ENCODE results near the gene CLMP. TPM values are rescaled to one million over a fixed set of nuclear protein-coding genes. Genes with fewer than 3 reads are reported as not detected.
"Not testable (repeated sequence)": the region's sequence is repeated elsewhere in the genome, so short reads cannot be mapped to it uniquely, and the experiment has no call there.

The CLMP gene
- total and polyA plus RNA-seq, 9 of the 15 experiments (the other 6 are each of a cell fraction or from before 2014, with no cell fraction given) = 0.02 to 0.15 (median 0.03) TPM; not detected in 6

DNA sequence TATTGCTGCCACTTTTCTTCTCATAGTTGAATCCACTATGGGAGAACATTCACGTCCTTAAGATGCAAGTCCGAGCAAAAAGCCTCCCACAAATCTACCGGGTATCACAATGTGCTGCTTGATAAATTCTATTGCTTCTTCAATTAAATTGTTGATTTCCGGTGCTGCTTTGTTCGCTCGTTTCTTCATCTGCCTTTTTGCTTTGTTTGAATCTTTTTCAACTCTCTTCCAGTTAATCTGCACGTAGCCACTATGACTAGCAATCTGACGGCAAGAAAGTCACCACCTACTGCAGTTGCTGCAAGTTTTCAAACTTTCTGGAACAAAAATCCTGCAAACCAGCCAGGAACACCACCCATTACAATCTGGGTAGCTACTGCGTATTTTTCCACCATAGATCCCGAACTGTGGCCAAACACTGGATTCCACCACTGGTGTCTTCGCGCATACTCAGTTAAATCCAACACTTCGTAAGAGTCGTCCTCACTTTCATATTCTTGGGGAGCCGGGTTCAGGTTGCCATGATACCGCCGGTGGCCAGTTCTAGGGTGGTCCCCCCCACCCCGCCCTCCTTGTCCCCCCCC is 59.1 kb downstream of the CLMP start:
- no TSS peak for BruUV-seq (replicated peaks)

DNA sequence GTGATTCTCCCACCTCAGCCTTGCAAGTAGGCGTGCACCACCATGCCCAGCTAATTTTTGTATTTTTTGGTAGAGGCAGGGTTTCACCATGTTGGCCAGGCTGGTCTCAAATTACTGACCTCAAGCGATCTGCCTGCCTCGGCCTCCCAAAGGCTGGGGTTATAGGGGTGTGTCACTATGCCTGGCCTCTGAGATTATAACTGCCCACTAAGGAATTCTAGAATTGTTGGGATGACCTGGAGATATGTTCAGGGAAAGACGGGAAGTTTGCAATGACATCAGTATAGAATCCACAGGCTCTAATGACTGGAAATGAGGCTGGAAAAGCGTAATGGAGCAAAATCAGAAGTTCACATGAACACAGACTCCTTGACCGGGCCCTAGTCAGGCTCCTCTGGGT is 62.2 kb downstream of the CLMP start:
- FAIRE-seq = no peak
- BruUV-seq (replicated peaks) = no TSS peak
- peaks cover 9 to 10% of the 10 kb centered on the region in 2 experiments; a peak in 3 of 5 replicates for H3K27me3 ChIP-seq (ENCODE audit: control insufficient read depth in 2 of 2, insufficient read depth in 2 of 2, low read length in 2 of 2)

More for the DNA sequence above, 59.1 kb downstream of the CLMP start:
- intact Hi-C loops (cut with micrococcal nuclease) = no loop called here
- H3K27me3 ChIP-seq (ENCODE audit: control insufficient read depth in 2 of 2, insufficient read depth in 2 of 2, low read length in 2 of 2) = peaks cover 10 to 17% of the 10 kb centered on the region in 2 experiments; a peak in 3 of 5 replicates
- H3K4me3 ChIP-seq = no peak overlapping the region
- 13% methylated on average over 15 of the region's 18 CpGs for WGBS (ENCODE audit: insufficient coverage, low coverage, missing lambda C conversion rate)
- H3K9me1 ChIP-seq (ENCODE audit: control insufficient read depth, insufficient read depth, low read length) = no peaks in the 10 kb centered on the region
- DNase-seq (ENCODE audit: extremely low read depth in 1 of 4, low spot score in 3 of 4) (no peak), ATAC-seq (no peak), FAIRE-seq (no peak)
- H4K20me1 ChIP-seq (replicated peaks; ENCODE audit: control insufficient read depth, insufficient read depth, low read length) = no peaks in the 10 kb centered on the region
- no peak overlapping the region for H3K4me2 ChIP-seq (ENCODE audit: insufficient read depth, low read length)
- H3K36me3 ChIP-seq (ENCODE audit: control insufficient read depth, insufficient read depth, low read length) = no peaks in the 10 kb centered on the region
- TF ChIP-seq MTF1 (CRISPR knock-in tag; IDR thresholded peaks at IDR 0.05; ENCODE audit: borderline replicate concordance) (no peak), MTA1 (IDR thresholded peaks at IDR 0.05; ENCODE audit: borderline replicate concordance) (no peak)
- no peaks in the 10 kb centered on the region for H3K79me2 ChIP-seq (ENCODE audit: control insufficient read depth, insufficient read depth, low read length)
- CTCF ChIA-PET (ENCODE audit: low intra/inter-chr PET ratio) = interaction anchor here (0.6 kb wide), 1 partner anchor 13 kb away, joined by 3 read pairs; no protein-coding TSS in a partner anchor
- in situ Hi-C loops (cut with MboI) = no loop called here
- 0 out of 5 replicates have a peak, but pooled peaks cover 0 to 2% of the 10 kb centered on the region in 2 experiments for H3K4me1 ChIP-seq (replicated peaks in 1 of 2; ENCODE audit: control insufficient read depth in 2 of 2, insufficient read depth in 2 of 2, low read length in 2 of 2)
- H3K9ac ChIP-seq (ENCODE audit: insufficient read depth in 1 of 2, low read depth in 2 of 2, low read length in 2 of 2) = no peak overlapping the region
- H3K9me3 ChIP-seq (replicated peaks; ENCODE audit: control insufficient read depth, insufficient read depth, low read depth, low read length) = no peaks in the 10 kb centered on the region
- POLR2A ChIA-PET = interaction anchor here (0.5 kb wide), 1 partner anchor 330 kb away, joined by 4 read pairs; no protein-coding TSS in a partner anchor
- H3K27ac ChIP-seq (ENCODE audit: extremely low read depth, low read depth, low read length) = no peak overlapping the region
- no peak overlapping the region for H2AFZ ChIP-seq (ENCODE audit: low read depth, low read length)

DNA sequence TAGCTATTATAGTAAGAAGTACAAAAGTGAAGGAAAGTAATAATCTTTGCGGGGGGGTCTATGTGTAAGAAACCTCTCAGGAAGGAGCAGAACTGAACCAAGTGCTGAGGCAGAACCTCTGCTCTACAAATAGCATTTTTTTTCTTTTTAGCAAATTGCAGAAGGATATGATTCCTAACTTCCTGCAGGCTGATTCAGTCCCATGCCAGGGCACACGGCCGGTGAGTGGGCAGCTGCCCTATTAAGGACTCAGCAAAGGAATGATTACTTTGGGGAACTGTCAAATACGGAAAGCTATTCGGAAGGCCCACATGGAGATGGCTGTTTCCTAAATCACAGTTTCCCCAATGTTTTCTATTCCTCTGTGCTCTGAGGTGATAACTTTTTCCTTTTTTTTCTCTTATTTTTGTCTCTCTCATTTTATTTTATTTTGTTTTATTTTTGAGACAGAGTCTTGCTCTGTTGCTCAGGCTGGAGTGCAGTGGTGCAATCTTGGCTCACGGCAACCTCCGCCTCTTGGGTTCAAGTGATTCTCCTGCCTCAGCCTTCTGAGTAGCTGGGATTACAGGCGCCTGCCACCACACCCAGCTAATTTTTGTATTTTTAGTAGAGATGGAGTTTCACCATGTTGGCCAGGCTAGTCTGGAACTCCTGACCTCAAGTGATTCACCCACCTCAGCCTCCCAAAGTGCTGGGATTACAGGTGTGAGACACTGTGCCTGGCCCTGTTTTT is 62.8 kb downstream of the CLMP start:
- ATAC-seq; H2AFZ ChIP-seq (ENCODE audit: low read depth, low read length); H3K4me3 ChIP-seq; BruUV-seq (replicated peaks); FAIRE-seq; H3K4me2 ChIP-seq (ENCODE audit: insufficient read depth, low read length); H3K36me3 ChIP-seq (ENCODE audit: control insufficient read depth, insufficient read depth, low read length); intact Hi-C loops (cut with micrococcal nuclease); H3K4me1 ChIP-seq (replicated peaks in 1 of 2; ENCODE audit: control insufficient read depth in 2 of 2, insufficient read depth in 2 of 2, low read length in 2 of 2); POLR2A ChIA-PET; H3K79me2 ChIP-seq (ENCODE audit: control insufficient read depth, insufficient read depth, low read length); in situ Hi-C loops (cut with MboI); CTCF ChIA-PET (ENCODE audit: low intra/inter-chr PET ratio); H3K9me1 ChIP-seq (ENCODE audit: control insufficient read depth, insufficient read depth, low read length); H3K27me3 ChIP-seq (ENCODE audit: control insufficient read depth in 2 of 2, insufficient read depth in 2 of 2, low read length in 2 of 2); H4K20me1 ChIP-seq (replicated peaks; ENCODE audit: control insufficient read depth, insufficient read depth, low read length); H3K27ac ChIP-seq (ENCODE audit: extremely low read depth, low read depth, low read length); H3K9me3 ChIP-seq (replicated peaks; ENCODE audit: control insufficient read depth, insufficient read depth, low read depth, low read length); H3K9ac ChIP-seq (ENCODE audit: insufficient read depth in 1 of 2, low read depth in 2 of 2, low read length in 2 of 2); DNase-seq (ENCODE audit: extremely low read depth in 1 of 4, low spot score in 3 of 4): not testable (repeated sequence)
- WGBS (ENCODE audit: insufficient coverage, low coverage, missing lambda C conversion rate) = under 1% methylated on average over 7 of the region's 8 CpGs

More for the DNA sequence above, 62.2 kb downstream of the CLMP start:
- Histone ChIP-seq H3K9me3 (replicated peaks; ENCODE audit: control insufficient read depth, insufficient read depth, low read depth, low read length) (no peaks in the 10 kb centered on the region), H3K4me1 (replicated peaks in 1 of 2; ENCODE audit: control insufficient read depth in 2 of 2, insufficient read depth in 2 of 2, low read length in 2 of 2) (0 out of 5 replicates have a peak, but pooled peaks cover 0 to 2% of the 10 kb centered on the region in 2 experiments), H3K9ac (ENCODE audit: insufficient read depth in 1 of 2, low read depth in 2 of 2, low read length in 2 of 2) (no peak overlapping the region), H2AFZ (ENCODE audit: low read depth, low read length) (no peak overlapping the region), H3K36me3 (ENCODE audit: control insufficient read depth, insufficient read depth, low read length) (no peaks in the 10 kb centered on the region), H3K4me2 (ENCODE audit: insufficient read depth, low read length) (no peak overlapping the region), H4K20me1 (replicated peaks; ENCODE audit: control insufficient read depth, insufficient read depth, low read length) (0 out of 2 replicates have a peak, but pooled peaks cover 3% of the 10 kb centered on the region), H3K27ac (ENCODE audit: extremely low read depth, low read depth, low read length) (no peak overlapping the region), H3K4me3 (no peak overlapping the region), H3K79me2 (ENCODE audit: control insufficient read depth, insufficient read depth, low read length) (no peaks in the 10 kb centered on the region), H3K9me1 (ENCODE audit: control insufficient read depth, insufficient read depth, low read length) (no peaks in the 10 kb centered on the region)
- DNase-seq (ENCODE audit: extremely low read depth in 1 of 4, low spot score in 3 of 4) = no peak
- ChIA-PET POLR2A (no interaction called here), CTCF (ENCODE audit: low intra/inter-chr PET ratio) (no interaction called here)
- 3% methylated on average over 6 of the region's 6 CpGs for WGBS (ENCODE audit: insufficient coverage, low coverage, missing lambda C conversion rate)
- in situ Hi-C loops (cut with MboI) = no loop called here
- TF ChIP-seq MAFF (IDR thresholded peaks at IDR 0.05; ENCODE audit: low read length) = no peak
- TF ChIP-seq, protein P1, sequence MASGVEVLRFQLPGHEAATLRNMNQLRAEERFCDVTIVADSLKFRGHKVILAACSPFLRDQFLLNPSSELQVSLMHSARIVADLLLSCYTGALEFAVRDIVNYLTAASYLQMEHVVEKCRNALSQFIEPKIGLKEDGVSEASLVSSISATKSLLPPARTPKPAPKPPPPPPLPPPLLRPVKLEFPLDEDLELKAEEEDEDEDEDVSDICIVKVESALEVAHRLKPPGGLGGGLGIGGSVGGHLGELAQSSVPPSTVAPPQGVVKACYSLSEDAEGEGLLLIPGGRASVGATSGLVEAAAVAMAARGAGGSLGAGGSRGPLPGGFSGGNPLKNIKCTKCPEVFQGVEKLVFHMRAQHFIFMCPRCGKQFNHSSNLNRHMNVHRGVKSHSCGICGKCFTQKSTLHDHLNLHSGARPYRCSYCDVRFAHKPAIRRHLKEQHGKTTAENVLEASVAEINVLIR (CRISPR knock-in tag; IDR thresholded peaks at IDR 0.05) = no peak
- TF ChIP-seq NCOR1 (IDR thresholded peaks at IDR 0.05) = no peak
- TF ChIP-seq HDAC8 (tag; IDR thresholded peaks at IDR 0.05) = no peak
- ATAC-seq = no peak
- intact Hi-C loops (cut with micrococcal nuclease) = no loop called here

Data from K562 (cell line).